ENCODE data around the gene GSTM1.
"Not testable (repeated sequence)": the region's sequence is repeated elsewhere in the genome, so short reads cannot be mapped to it uniquely, and the experiment has no call there.

The GSTM1 gene

GRCh38 chr1:109704173-109704572, 16.6 kb downstream of the GSTM1 start:
- no peak for DNase-seq

- DNase-seq: no peak
These were observed 17.8 kb downstream of the GSTM1 start for GRCh38 chr1:109705411-109705810.

- DNase-seq: not testable (repeated sequence)
These were observed 21.3 kb downstream of the GSTM1 start for GRCh38 chr1:109708949-109709348.

- not testable (repeated sequence) for DNase-seq
These were observed 22.2 kb downstream of the GSTM1 start for GRCh38 chr1:109709822-109710221.

GRCh38 chr1:109711593-109712320, 24.1 kb downstream of the GSTM1 start, which contains the start of gene GSTM5:
Gene GSTM5 (plus strand): TSS chr1:109712251. CDS start chr1:109712313, 62 bp downstream.
- DNase-seq: not testable (repeated sequence)

GRCh38 chr1:109712321-109712864, 24.8 kb downstream of the GSTM1 start:
- no peak for DNase-seq

- DNase-seq: no peak
These were observed 26.0 kb downstream of the GSTM1 start for GRCh38 chr1:109713636-109714035.

GRCh38 chr1:109714661-109715372, 27.2 kb downstream of the GSTM1 start:
- no peak for DNase-seq

GRCh38 chr1:109716121-109716520, 28.5 kb downstream of the GSTM1 start:
- no peak for DNase-seq

GRCh38 chr1:109716570-109717090, 29.0 kb downstream of the GSTM1 start:
- DNase-seq: no peak

- no peak for DNase-seq
These were observed 30.1 kb downstream of the GSTM1 start for GRCh38 chr1:109717729-109718128.

- no peak for DNase-seq
These were observed 30.9 kb downstream of the GSTM1 start for GRCh38 chr1:109718495-109718894.

GRCh38 chr1:109719337-109719837, 31.8 kb downstream of the GSTM1 start:
- no peak for DNase-seq

GRCh38 chr1:109721042-109721441, 33.4 kb downstream of the GSTM1 start:
- DNase-seq: no peak

GRCh38 chr1:109721971-109722370, 34.4 kb downstream of the GSTM1 start:
- DNase-seq: no peak

- peak; percentile 61 for DNase-seq
These were observed 35.5 kb downstream of the GSTM1 start for GRCh38 chr1:109722908-109723691.

GRCh38 chr1:109724933-109725332, 37.3 kb downstream of the GSTM1 start:
- no peak for DNase-seq

- no peak for DNase-seq
These were observed 37.9 kb downstream of the GSTM1 start for GRCh38 chr1:109725510-109725909.

- no peak for DNase-seq
These were observed 38.4 kb downstream of the GSTM1 start for GRCh38 chr1:109726007-109726406.

GRCh38 chr1:109726728-109727373, 39.2 kb downstream of the GSTM1 start:
- DNase-seq: no peak

GRCh38 chr1:109728870-109729269, 41.3 kb downstream of the GSTM1 start:
- DNase-seq: no peak

- DNase-seq: no peak
These were observed 43.0 kb downstream of the GSTM1 start for GRCh38 chr1:109730666-109731065.

All from NCI-H526 treated with DMSO at 0.1 percent for 48 hours (cell line).